ENCODE results near the gene MED13L. TPM values are rescaled to one million over a fixed set of nuclear protein-coding genes. Genes with fewer than 3 reads are reported as not detected.

Gene MED13L
- total and polyA plus RNA-seq, 2 of the 8 experiments (the other 6 are each of a cell fraction or from before 2014, with no cell fraction given), result 15.9 to 51.7 TPM

GRCh38 chr12:116067892-116068291 lies 209.6 kb downstream of the MED13L start:
- no peak overlapping the region for H4K8ac ChIP-seq (ENCODE audit: extremely low read depth, insufficient read depth, low read length)
- no peak overlapping the region for H3K56ac ChIP-seq (replicated peaks; ENCODE audit: insufficient read length, low read depth, low read length)
- no peak overlapping the region for H3K4ac ChIP-seq (replicated peaks; ENCODE audit: insufficient read length, low read depth, low read length)
- no peak overlapping the region for H3K4me2 ChIP-seq (ENCODE audit: insufficient read depth in 1 of 2, low read depth in 2 of 2, low read length in 2 of 2)
- no peak overlapping the region for H2AK5ac ChIP-seq (ENCODE audit: low read depth, low read length)
- H3K27ac ChIP-seq (ENCODE audit: low read depth, low read length), result no peak overlapping the region
- no peak overlapping the region for H2AFZ ChIP-seq (ENCODE audit: low read length)
- no peak overlapping the region for H2BK5ac ChIP-seq (ENCODE audit: low read depth, low read length)
- no peaks in the 10 kb centered on the region for H3K79me1 ChIP-seq (ENCODE audit: low read depth, low read length)
- H3K9me3 ChIP-seq (ENCODE audit: insufficient read depth in 2 of 2, low read depth in 1 of 2, low read length in 1 of 2), result no peaks in the 10 kb centered on the region
- no peak overlapping the region for H2BK20ac ChIP-seq (ENCODE audit: low read length)
- H3K4me1 ChIP-seq (replicated peaks in 1 of 4; ENCODE audit: control insufficient read depth in 3 of 4, insufficient read depth in 4 of 4, low read length in 3 of 4), result peaks cover 0 to 5% (median 4%) of the 10 kb centered on the region in 4 experiments; a peak in 2 of 7 replicates
- no peaks in the 10 kb centered on the region for H3K27me3 ChIP-seq (replicated peaks in 1 of 4; ENCODE audit: control insufficient read depth in 3 of 4, extremely low read depth in 1 of 4, insufficient read depth in 3 of 4, low read length in 3 of 4)
- ChIA-PET CTCF (ENCODE audit: partially characterized antibody) (interaction anchor here (0.7 to 1.8 kb wide), 9 partner anchors 10 to 344 kb away, joined by 3 to 9 read pairs (median 3); no protein-coding TSS in a partner anchor), POLR2A (ENCODE audit: partially characterized antibody) (no interaction called here)
- no peak overlapping the region for H2BK120ac ChIP-seq (replicated peaks; ENCODE audit: low read depth, low read length)
- no peaks in the 10 kb centered on the region for H3K23me2 ChIP-seq (ENCODE audit: low read depth, low read length)
- H3K23ac ChIP-seq (ENCODE audit: insufficient read length), result no peak overlapping the region
- H3K79me2 ChIP-seq (ENCODE audit: control insufficient read depth in 1 of 2, insufficient read depth in 2 of 2, low read length in 2 of 2), result peaks cover 4 to 46% of the 10 kb centered on the region in 2 experiments; a peak in 3 of 4 replicates
- no peak overlapping the region for H4K91ac ChIP-seq (replicated peaks; ENCODE audit: insufficient read length, low read length)
- H2BK15ac ChIP-seq (ENCODE audit: low read length), result no peak overlapping the region
- peaks cover 2 to 4% of the 10 kb centered on the region in 2 experiments for H4K20me1 ChIP-seq (replicated peaks in 1 of 2; ENCODE audit: control insufficient read depth in 1 of 2, insufficient read depth in 2 of 2, low read length in 2 of 2)
- FAIRE-seq (no peak), DNase-seq (ENCODE audit: low read depth in 1 of 2, low spot score in 2 of 2) (no peak)
- no peaks in the 10 kb centered on the region for H3K36me3 ChIP-seq (ENCODE audit: control insufficient read depth in 2 of 4, insufficient read depth in 4 of 4, low read length in 3 of 4)
- no peak overlapping the region for H3K18ac ChIP-seq (ENCODE audit: extremely low read depth, low read length)
- no peak overlapping the region for H3K9ac ChIP-seq (replicated peaks in 1 of 4; ENCODE audit: extremely low read depth in 1 of 4, low read depth in 3 of 4, low read length in 3 of 4)
- no peak overlapping the region for H3K14ac ChIP-seq (ENCODE audit: insufficient read length)
- TF ChIP-seq SAP30 (IDR thresholded peaks at IDR 0.05; ENCODE audit: insufficient read depth, insufficient replicate concordance, low read length) (no peak), SIN3A (conservative IDR thresholded peaks at IDR 0.05 in 1 of 2, IDR thresholded peaks at IDR 0.05 in 1 of 2; ENCODE audit: low read depth in 1 of 2, low read length in 2 of 2) (no peak), CREB1 (IDR thresholded peaks at IDR 0.05) (no peak)
- 84% methylated on average over 3 of the region's 3 CpGs; no CpG with 5 or more reads in 1 of the 2 experiments for WGBS, 2 experiments (ENCODE audit: extremely low coverage in 1 of 2, insufficient coverage in 1 of 2, insufficient read length in 1 of 2, insufficient replicate concordance in 2 of 2, low coverage in 1 of 2, low lambda C conversion rate in 2 of 2, missing lambda C conversion rate in 1 of 2)
- no peak overlapping the region for H3K4me3 ChIP-seq (ENCODE audit: extremely low read depth in 1 of 4, insufficient read depth in 2 of 4, low read depth in 3 of 4, low read length in 4 of 4)
- H2BK12ac ChIP-seq (ENCODE audit: low read depth, low read length), result no peak overlapping the region
- no peak overlapping the region for H4K5ac ChIP-seq (ENCODE audit: insufficient read length, low read depth, low read length)
